Fibroblast of skin of right biceps (primary cell): ENCODE measurements around the gene IFITM1.
"Not testable (repeated sequence)": the region's sequence is repeated elsewhere in the genome, so short reads cannot be mapped to it uniquely, and the experiment has no call there.

ENCODE experiments used
- DNase-seq: peaks from one replicate; pipeline ENCODE4 v3.0.0-alpha.2; 2013

IFITM1 gene

DNA sequence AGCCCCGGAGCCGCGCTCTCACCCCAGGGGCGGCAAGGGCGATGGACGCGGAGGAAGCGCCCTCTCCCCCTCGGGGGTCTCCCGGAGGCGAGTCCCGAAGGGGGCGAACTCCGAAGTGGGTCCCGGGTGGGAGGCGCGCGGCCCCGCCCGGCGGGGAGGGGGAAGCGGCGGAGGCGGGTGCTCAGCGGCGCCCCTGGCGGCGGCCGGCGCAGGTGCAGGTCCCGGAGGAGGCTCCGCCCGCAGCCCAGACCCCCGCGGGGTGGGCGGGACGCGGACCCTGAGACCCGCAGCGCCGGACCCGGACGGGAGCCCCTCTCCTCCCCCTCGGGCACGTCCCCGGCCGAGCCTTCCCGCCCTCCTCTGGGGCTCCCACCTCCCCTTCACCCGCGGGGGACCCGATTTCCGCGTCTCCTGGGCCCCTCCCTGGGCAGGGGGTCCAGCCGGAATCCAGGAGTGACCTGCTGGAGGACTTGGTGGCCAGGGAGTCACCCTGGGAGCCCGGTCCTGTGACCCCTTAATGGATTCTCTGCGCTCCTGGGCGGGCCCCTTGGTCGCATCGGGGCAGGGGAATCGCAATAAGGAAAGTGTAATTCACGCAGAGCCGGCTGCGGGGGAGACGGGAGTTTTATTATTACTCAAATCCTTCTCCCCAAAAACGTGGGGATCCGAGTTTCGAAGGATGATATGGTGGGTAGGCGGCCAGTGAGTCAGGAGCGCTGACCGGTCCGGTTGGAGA is 2.7 kb upstream of the IFITM1 start:
- not testable (repeated sequence) for DNase-seq

DNA sequence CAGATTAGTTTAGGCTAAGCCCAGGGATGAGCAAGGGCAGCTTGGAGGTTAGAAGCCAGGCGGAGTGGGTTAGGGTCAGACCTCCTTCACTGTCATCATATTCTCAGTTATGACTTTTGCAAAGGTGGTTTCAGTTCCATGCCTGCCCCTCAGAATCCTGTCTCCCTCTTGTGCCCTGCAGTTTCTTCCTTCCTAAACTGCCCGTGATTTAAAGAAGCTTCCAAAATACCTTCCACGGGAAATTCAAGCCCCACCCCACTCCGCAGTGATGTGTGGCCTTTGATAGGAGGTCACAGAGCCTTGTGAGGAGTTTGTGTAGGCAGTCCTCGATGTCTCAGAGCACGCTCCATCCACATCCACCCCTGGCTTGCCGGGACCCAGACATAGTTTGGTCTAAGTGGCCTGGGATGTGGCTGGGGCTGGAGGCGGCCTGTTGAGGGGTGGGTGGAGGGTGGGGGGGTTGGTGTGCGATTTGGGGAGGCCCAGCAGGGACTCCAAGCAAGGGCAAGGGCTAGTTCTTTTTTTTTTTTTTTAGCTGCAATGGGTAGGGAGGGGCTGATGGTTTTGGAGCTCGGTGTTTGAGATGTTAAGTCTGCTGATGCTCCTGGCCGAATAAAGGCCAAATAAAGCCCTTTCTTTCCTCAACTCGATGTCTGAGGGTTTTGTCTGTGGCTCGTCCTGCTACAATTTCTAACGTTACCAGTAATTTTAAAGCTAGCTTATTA is 1.6 kb upstream of the IFITM1 start:
- no peak for DNase-seq

DNA sequence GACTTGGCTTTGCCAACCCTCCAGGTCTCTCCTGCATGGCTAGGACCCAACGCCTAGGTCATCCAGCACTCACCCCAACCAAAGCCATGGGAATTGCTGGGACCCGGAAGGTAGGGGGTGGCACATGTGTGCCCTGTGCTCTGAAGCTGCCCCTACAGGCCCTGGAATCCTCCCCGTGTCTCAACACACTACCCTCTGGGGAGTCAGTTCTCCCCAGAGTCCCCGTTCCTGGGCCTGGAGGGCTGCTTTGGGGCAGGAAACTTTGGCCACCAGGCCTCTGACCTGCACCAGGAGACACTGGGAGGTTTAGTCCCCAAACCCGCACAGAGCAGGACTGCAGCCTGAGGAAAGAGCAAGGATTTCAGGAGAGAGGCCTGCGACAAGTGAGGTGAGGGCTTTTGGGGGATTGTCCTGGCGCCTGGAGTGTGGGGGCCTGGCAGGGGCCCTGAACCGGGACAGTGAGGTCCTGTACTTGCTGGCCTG is 495 bp upstream of the IFITM1 start:
- no peak for DNase-seq

DNA sequence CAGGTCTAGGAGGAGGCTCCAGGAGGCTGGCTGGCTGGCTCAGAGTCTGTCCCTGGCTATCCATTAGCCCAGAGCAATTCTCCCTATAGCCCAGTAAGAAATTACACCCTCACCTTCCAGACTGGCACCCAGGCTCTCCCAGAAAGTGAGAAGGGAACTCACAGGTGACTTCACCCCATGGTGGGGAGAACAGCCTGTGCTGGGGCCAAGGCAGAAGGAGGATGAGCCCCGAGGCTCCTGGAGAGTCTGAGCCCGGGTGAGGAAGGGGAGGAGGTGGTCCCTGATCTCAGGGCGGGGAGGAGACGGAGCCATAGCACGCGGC is 675 bp downstream of the IFITM1 start:
- DNase-seq, result not testable (repeated sequence)

DNA sequence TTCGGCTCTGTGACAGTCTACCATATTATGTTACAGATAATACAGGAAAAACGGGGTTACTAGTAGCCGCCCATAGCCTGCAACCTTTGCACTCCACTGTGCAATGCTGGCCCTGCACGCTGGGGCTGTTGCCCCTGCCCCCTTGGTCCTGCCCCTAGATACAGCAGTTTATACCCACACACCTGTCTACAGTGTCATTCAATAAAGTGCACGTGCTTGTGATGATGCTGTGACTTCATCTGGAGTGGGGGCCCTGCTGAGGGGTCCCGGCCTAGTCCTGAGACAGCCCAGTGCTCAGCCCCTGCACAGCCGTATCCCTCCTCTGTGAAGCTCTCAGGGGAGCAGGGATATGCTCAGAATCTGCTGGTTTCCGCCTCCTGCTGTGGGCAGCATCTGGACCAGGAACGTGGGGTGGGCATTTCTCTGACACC is 1.2 kb downstream of the IFITM1 start:
- DNase-seq, result no peak

DNA sequence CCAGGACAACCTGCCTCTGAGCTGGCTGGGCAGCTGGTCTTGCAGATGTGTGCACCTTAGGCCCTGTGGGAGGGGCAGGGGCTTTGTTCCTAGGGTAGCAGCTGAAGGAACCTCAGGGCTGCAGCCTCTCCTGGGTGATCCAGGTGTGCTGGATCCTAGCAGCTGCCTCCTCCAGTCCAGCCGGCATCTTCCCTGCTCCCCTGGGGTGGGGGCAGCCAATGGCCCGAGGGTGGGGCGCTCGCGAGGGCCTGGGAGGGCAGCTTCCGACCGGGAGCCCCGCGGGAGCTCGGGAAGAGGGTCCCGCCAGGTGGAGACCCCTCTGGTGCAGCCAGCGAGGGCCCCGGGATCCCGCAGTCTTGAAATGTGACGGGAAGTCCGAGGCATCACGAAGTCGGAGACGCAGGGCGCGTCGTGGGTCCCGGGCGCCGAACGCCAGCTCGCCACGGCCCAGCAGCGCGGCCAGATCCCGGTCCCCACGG is 1.7 kb downstream of the IFITM1 start:
- DNase-seq, result no peak

DNA sequence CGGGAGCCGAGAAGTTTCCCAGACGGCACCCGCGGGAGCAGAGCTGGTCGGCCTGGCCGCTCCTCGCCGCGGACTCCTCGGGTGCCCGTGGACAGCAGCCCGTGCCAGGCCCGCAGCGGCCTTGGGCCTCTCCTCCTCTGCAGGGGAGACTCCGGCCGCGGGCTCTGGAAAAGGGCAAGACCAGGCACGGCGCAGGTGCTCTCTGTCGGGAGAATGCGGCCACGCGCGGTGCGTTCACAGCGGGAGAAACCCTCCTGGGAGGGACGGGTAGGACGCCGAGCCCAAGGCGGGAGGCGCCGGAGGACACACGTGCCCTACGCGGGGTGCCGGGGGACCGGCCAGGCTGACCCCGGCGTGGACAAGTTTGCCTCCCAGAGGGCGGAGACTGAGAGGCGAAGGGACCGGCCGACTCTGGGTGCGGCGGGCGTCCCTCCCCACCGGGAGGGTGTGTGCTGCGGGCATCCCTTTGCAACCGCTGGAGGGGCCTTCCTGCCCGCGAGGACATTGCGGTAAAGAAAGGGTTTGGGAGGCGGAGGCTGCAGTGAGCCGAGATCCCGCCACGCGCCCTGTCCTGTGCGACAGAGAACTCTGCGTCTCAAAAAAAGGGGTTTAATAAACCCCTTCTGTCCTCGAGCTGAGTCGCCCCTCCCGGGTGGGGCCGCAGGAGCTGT is 2.3 kb downstream of the IFITM1 start:
- no peak for DNase-seq

DNA sequence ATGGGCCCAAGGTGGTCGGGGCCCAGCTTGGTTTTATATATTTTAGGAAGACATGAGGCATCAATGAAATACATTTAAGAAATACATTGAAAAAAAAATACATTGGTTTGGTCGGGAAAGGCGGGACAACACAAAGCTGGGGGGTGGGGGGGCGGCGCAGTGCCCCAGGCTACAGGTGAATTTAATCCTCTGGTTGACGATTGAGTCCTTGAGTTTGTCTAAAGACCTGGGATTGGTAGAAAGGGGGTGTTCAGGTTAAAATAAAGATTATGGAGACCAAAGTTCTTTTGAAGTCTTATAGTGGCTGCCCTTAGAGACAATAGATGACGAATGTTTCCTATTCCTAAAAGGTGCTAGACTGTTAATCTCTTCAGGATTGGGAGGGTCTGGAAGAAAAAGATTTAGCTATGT is 3.1 kb downstream of the IFITM1 start:
- DNase-seq, result no peak

DNA sequence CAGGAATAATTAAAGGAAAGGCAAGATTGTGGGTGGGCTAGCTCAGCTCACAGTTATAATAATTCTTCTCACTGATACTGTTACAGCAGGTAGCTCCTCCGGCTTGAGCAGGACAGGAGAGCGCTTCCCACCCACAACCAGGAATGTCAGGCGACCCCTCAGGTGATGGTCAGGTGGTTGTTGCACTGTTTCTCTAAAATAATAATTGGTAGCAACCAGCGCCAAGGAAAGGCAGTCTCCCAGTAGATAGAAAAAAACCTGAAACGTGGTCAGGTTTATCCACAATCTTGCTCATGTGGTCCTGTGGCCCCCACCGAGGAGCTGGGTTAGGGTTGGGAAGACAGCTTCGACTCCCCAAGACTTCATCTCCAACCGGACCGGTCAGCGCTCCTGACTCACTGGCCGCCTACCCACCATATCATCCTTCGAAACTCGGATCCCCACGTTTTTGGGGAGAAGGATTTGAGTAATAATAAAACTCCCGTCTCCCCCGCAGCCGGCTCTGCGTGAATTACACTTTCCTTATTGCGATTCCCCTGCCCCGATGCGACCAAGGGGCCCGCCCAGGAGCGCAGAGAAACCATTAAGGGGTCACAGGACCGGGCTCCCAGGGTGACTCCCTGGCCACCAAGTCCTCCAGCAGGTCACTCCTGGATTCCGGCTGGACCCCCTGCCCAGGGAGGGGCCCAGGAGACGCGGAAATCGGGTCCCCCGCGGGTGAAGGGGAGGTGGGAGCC is 4.0 kb downstream of the IFITM1 start:
- DNase-seq, result not testable (repeated sequence)

DNA sequence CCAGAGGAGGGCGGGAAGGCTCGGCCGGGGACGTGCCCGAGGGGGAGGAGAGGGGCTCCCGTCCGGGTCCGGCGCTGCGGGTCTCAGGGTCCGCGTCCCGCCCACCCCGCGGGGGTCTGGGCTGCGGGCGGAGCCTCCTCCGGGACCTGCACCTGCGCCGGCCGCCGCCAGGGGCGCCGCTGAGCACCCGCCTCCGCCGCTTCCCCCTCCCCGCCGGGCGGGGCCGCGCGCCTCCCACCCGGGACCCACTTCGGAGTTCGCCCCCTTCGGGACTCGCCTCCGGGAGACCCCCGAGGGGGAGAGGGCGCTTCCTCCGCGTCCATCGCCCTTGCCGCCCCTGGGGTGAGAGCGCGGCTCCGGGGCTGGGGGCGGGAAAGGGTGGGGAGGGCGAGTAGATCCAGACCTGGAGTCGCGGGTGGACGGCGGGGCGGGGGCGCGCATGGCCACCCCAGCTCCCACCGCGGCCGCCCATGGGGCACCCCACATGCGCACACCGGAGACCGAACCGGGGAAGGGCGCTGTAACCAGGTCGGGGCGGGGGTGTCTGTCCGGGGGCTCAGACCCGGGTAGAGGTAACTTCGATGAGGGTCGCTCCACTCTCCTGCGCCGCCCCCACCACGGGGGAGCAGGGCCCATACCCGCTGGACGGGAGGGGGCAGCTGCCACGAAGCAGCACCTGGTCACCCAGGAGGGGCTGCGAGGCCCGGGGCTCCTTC is 4.7 kb downstream of the IFITM1 start:
- not testable (repeated sequence) for DNase-seq

DNA sequence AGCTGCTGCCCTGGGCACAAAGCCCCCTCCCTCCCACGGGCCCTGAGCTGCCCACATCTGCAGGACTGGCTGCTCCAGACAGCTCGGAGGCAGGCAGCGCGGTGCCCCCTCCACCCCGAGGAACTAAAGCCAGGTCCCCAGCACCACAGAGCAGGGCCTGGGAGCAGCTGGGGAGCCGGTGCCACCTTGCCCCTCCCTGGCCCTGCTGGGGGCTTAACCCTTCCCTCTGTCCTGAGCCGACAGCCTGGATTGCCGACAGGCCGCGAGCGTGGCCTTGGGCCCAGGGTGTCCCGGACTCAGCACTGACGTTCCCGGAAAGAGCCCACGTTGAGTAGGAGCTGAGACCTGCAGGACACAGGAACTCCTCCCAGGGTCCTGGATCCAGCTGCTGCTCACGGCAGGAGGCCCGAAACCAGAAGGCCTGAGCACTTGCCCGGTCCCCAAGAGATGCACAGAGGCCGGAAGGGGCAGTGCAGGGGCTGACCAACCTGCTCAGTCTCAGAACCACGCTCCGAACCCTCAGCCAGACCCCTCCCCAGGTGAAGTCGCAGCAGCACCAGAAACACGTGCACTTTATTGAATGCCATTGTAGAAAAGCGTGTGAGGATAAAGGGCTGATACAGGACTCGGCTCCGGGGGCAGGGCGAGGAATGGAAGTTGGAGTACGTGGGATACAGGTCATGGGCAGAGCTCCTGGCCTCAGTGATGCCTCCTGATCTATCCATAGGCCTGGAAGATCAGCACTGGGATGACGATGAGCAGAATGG is 5.5 kb downstream of the IFITM1 start:
- DNase-seq, result not testable (repeated sequence)

DNA sequence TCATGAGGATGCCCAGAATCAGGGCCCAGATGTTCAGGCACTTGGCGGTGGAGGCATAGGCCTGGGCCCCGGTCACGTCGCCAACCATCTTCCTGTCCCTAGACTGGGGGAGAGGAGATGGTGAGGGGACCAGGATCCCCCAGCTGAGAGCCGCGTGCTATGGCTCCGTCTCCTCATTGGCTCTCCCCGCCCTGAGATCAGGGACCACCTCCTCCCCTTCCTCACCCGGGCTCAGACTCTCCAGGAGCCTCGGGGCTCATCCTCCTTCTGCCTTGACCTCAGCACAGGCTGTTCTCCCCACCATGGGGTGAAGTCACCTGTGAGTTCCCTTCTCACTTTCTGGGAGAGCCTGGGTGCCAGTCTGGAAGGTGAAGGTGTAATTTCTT is 6.0 kb downstream of the IFITM1 start:
- not testable (repeated sequence) for DNase-seq

DNA sequence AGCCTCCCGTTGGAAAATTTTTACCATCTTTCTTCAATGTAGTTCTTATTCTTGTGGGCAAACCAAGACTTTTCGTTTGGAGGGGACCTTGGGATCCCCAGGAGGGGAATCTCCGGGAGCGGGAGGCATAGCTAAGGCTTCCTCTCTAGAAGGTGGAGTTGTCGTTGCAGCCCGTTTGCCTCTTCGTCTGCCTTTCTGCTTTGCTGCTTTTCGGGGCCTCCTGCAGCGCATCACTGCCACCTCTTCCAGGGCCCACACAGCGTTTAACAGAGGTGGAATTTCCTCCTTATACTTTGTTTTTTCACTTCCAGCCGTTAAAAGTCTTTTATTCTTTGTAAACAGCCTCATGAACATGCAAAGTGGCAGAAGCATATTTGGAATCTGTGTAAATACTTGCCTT is 10.3 kb downstream of the IFITM1 start:
- DNase-seq, result no peak

DNA sequence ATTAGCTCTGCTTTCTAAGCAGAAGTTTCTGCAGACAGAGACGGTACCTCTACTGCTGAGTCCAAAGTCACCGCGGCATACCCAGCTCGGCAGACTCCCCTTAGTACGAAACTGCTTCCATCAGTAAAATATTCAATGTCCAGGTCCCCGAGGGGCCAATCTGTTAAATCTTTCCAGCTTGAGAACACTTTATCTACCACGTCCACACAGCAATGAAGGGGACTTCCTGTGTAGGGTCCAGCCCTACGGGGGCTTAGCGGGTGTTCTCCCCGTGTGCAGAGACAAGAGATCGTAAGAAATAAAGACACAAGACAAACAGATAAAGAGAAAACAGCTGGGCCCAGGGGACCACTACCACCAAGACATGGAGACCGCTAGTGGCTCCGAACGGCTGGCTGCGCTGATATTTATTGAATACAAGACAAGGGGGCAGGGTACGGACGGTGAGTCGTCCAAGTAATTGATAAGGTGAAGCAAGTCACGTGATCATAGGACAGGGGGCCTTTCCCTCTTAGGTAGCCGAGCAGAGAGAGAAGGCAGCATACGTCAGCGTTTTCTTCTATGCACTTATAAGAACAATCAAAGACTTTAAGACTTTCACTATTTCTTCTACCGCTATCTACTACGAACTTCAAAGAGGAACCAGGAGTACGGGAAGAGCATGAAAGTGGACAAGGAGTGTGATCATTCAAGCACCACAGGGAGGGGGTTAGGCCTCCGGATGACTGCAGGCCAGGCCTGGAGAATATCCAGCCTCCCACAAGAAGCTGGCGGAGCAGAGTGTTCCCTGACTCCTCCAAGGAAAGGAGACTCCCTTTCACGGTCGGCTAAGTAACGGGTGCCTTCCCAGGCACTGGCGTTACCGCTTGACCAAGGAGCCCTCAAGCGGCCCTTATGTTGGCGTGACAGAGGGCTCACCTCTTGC is 11.0 kb downstream of the IFITM1 start:
- DNase-seq, result not testable (repeated sequence)

DNA sequence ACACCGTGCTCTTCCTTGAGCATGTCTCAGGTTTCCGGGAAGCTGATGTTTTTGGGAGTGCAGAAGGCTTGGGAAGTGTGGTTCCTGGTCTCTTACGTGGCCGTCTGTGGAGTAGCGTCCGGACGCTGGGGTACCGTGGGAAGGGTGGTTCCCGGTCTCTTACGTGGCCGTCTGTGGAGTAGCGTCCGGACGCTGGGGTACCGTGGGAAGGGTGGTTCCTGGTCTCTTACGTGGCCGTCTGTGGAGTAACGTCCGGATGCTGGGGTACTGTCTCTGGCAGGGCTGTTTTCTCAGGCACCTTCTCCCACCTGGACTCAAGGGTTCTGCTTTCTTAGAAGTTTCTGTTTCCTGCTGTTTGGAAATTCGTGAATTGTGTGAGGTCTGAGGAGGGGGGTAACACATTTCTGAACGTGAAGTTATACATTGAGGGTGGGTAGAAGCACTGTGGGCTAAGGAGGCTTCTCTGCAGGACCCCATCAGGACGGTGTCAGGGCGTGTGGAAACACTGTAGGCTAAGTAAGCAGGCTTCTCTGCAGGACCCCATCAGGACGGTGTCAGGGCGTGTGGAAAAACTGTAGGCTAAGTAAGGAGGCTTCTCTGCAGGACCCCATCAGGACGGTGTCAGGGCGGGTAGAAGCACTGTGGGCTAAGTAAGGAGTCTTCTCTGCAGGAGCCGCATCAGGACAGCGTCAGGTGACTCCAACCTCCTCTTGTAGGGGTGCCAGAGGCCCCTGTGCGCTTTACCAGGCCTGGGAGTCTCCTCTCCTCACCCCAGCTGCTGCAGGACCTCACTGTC is 12.2 kb downstream of the IFITM1 start:
- no peak for DNase-seq

DNA sequence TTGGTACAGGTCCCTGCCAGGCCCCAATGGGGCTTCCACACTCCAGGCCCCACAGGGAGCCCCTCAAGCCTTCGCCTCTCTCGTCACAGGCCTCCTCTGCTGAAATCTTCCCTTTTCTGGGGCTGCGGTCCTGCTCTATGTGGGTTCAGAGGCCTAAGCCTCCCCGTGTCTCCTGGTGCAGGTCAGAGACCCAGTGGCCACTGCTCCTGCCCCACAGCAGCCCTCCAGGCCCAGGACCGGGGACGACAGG is 12.7 kb downstream of the IFITM1 start:
- no peak for DNase-seq

DNA sequence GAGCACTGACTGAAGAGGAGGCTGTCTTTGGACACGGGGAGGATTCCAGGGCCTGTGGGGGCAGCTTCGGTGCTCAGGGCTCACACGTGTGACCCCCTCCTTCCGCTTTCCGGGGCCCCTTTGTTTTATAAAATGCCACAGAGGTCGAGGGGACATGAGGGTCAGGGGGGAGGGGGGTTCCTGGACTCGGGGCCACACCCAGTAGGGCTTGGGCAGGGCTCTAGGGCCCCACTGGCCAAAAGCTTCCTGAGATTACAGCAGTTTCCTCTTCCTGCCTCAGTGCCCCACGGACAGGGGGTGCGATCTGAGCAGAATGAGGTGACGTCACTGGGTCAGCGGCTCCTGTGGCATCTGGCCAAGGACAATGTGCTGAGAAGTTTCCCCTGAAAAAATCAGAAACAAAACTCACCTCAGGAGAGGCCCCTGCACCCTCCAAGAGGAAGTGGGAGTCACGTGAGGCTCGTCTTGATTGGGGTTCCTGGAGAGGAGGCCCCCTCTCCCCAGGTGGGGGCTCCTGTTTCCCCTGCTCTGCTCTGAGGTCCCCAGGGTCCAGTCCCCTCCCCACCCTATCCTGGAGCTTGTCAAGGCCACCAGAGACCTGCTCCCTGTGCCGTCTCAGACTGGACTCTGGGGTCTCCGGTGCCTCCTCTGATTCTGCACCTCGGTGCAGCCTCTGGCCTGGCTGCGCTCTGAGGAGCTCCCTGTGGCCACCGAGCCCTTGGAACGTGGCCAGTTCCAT is 13.2 kb downstream of the IFITM1 start:
- DNase-seq, result peak; percentile 47

DNA sequence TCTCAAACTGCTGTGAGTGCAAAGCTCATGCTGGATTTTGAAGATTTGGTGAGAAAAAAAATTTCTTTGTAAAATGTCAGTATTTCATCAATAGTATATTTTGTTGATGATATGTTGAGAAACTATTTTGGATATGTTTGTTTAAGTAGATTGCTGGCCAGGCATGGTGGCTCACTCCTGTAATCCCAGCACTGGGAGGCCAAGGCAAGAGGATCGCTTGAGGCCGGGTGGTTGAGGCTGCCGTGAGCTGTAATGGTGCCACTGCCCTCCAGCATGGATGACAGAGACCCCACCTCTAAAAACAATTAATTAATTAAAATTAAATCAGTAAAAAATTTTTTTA is 13.7 kb downstream of the IFITM1 start:
- DNase-seq, result no peak

DNA sequence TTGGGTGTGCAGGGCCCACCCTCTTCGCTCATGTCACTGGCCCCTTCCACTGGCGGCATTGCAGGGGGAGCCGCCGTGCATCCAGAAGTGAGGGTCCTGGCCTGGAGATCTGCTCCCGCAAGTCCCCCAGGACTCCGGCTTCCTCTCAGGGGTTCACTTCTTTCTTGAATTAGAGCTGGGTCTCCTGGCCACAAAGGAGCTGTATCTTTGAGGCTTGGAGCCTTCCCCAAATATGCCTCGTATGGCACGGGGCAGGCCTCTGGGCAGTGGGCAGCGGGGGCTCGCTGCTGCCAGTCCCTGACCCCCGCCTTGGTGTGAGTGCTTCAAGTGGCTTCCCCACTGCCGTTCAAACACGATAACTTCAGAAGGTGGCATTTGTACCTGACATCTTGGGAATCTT is 14.2 kb downstream of the IFITM1 start:
- DNase-seq, result no peak
